LoVo (cell line): ENCODE results near the gene NME9.

Experiments
- DNase-seq: peaks from one replicate; pipeline ENCODE4 v3.0.0-alpha.2; 2016; ENCODE audit warnings: low spot score

NME9 gene

DNA sequence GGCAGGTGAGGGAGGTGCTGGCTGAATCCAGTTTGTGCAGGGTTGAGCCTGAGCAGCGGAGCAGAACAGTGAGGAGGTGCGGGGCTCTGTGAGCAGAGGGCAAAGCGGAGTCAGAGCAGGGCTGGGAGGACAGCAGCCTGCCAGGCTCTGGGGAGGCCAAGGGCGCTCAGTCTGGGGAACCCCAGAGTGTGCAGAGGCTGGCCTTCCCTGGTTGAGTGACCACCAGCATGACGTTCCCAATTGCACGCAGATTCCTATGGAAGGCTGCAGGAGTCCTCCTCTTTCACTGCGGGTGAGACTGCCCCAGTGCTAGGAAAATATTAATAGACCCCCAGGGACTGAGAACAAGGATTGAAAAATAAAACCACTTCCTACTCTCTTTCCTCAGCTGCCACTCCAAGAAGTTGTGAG, 31.9 kb upstream of the NME9 start:
- DNase-seq: no peak

DNA sequence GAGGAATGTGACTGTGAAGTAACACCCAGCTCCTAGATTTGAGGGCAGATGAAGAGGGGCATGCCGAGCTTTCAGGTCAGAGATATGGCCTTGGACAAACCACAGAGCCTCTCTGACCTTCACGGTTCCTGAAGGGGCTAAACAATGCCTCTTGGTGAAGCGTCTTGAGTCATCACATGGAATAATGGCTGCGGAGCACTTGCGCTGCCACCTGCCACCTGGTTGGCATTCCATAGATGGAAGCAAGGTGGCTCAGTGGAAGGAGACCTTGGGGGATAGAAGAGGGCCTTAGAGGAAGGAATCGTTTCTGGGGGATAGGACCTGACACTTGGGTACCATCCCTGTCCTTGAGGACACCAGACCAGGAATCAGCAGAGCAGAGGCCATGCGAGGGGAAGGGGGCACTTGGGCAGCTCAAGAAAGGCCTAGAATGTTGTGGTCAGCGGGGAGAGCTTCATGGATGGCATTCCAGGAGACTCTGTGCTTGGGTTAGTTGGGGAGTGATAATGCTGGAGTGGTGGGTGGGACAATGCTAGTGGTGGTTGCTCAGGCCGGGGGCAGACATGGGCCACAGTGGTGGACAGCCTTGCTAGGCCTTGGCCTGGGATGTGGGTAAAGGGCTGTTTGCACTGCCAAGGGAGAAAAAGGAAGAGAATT, 31.3 kb upstream of the NME9 start:
- no peak for DNase-seq

DNA sequence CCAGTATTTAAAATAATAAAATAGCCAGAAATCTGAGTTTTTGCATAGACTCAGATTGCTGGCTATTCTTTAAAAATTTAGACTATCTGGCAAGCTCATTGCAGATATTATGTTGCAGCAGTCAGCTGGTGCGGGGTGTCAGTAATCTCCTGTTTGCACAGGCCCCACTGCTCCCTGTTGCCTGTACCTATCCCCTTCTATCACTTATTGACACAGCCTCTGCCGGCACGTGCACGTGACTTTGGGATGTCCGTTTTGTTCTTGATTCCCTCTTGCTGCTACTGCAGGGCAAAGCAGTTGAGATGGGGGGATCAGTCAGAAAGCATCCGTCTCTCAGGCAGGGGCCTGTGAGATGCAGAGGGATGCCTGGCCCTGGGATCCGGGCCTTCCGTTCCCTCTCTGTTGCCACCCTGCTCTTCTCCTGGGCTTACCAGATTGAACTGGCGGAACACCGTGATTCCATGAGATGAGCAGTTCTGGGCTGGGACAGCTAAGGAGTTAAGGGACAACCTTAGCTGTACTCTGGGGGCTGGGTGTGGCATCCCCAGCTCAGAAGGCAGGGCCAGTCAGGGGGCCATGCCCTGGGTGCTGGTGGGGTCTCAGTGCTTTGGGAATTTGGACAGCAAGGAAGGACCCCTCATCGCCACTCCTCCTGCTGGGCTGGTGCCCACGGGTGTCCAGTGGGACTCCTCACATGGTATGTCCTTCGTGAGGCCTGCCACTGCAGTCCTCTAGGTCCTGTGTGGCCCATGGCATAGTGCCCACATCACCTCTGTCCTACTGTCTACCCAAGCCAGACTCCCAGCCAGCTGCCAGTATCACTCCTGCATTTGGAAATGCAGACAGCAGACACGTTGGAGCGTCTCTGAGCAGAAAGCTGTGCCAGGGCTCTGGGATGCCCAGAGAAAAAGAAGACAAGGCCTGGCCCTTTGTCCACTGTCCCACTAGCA, 30.5 kb upstream of the NME9 start:
- no peak for DNase-seq

DNA sequence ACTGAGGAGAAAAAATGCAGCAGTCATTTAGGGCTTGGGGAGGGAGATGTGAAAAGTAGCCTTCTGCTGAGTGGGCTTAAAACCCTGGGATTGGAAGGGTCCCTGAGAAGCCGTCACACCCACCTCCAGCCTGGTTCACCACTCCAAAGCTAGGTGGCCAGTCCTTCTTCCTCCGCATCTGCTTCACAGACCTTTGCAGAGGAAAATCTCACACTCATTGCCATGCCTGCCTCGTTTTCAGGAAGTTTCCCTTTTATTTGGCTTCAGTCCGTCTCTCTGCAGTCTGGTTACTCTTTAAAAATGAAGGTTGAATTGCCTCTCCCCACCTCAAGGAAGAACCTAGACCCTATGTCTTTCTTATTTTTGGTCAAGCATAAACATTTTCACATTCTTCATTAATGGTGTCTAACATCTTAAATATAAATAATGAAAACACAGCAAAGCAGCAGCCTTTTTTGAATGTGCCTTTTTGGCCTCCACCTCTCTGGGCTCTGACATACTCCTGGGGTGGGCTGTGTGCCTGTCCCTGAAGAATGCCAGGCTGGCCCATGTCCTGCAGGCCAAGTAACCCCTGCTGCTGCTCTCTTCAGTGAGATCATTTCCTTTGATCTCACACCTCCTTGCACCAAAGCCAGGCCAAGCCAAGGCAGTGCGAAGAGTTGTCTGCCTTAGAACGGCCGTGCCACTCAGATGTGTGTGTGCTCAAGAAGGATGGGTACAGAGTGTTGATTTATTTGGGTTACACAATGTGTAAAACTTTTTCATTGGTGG, 29.7 kb upstream of the NME9 start:
- DNase-seq: no peak

DNA sequence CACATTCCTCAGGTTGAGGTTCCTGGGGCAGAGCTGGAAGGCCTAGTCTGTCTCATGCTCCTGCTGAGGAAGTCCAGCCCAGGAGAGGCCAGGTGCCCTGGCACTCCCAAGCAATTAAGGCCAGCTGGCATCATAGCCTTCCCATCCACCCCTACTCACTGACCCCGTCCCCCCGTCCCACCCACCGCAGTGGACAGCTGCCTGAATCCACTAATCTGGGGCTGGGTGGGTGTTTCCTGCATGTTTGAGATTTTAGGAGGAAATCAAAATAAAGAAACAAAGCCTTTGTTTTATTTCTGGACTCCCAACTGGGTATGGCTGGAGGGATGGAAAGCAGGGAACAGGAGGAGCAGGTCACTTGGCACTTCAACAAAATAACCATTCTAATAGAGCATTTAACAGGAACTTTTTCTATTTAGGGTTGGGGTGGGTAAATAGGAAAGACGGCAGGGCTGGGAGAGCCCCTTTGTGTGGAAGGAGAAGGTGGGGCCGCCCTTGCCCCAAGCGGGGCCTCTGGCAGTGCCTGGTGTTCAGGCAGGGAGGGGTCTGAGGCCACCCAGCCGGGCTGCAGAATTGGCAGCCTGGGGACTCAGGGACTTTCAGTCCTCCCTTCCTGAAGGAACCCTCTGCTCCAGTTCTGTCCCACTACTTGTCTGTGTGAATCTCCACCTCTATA, 27.2 kb upstream of the NME9 start:
- DNase-seq: no peak

DNA sequence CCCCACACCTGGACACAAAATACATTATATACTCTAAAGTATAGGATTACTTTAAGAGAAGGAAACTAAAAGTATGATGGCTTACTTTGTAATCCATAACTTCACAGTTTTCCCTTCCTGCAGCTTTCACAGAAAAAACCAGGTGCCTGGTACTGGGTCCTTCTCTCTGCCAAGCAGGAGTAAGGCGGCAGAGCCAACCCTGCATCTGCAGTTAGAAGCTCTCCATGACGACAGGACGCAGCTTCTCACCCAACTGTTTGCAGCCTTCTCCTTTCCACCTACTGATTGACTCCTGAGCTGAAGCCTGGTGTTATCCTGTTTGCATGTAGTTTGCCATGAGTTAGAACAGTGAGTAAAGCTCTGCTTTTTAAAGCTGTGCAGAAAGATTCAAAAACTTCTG, 25.4 kb upstream of the NME9 start:
- no peak for DNase-seq

DNA sequence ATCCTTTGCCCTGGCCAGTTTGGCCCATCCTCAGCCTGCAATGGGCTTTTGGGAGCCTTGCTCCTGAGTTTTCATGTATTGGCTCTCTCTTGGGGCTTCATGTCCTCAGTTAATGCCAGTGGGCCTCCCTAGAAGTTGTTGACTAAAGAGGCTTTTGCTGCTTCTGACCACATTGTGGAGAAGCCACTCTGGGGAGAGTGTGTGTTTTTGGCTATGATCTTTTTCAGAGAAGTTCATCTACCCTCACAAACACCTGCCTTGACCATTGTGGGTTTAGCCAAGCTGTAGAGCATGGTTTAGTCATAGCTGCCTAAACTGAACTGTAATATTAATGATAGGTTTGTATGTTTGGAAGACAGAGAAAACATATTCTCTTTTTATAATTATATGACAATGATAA, 24.7 kb upstream of the NME9 start:
- no peak for DNase-seq

DNA sequence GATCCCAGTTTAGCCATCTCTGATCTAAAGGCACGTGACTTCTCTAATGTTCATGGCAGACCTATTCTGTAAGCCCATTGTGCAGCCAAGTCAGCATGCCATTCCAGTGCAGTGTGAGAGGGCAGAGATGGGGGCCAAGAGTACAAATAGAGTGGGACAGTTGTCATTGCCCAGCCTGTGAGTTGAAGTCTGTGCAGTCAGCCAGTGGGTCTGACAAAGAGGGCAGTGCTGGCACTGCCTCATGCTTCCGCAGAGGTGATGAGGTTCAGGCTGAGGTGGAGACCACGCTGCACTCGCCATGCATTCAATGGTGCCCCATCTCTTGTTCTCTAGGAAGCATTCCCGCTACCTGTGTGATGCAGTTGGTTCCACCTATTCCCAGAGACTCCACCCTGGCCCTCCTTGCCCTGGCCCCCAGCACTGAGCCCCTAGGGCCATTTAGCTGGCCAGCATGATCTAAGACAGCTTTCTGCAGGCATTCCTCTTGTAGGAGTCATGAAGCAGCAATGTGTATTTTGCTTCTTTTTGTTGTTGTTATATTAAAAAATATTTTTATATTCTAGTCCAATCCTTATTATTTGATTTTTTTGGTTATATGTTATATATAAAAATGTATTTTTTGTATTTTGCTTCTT, 22.4 kb upstream of the NME9 start:
- DNase-seq: no peak

DNA sequence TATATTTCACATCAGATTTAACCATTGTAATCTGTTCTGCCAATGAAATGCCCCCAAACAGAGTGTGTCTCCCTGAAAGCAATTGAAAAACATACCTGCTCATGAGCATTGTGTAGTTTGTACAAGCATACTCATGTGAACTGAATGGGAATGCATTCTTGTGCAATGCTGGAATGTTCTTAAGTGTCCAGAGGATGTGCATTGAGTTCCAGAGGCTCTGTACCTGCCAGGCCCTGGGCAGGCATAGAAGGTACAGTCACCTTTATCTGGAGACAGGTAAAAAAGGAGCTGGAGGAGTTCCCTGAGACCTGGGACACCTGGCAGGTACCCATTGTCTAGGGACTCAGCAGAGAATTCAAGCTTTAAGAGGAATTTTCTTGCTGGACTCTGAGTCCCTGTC, 21.5 kb upstream of the NME9 start:
- no peak for DNase-seq

DNA sequence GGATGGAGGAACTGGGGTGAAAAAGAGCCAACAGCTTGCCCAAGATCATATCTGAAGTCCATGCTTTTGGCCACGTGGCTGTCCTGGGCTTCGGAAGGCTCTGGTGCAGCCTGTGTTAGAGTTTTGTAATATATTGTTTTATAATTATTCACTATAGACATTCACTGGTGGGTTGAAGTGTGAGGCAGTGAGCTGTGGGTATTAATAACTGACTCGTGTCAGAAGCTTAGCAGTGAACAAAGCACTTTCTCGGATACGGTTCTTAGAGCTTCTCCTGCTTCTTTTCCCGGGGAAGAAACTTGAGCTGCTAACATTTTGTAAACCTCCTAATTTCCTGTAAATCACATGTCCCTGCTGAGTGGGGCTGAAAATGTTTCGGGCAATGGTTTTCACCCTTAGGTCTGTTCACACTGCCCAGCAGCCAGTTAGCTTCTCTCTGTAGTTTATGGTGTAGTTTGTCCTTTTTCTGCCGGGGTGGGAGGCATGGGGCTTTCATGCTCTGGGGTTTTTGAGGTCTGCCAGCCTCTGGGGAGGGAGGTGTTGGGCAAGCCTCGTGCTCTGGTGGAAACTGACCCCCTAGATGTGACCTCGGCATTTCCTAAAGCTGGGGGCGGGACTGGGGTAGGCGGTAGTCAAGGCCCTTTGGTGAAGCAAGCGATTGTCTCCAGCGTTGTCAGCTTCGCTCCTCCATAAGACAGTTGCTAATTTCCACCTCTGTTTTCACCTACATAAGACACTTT, 20.4 kb upstream of the NME9 start:
- no peak for DNase-seq

DNA sequence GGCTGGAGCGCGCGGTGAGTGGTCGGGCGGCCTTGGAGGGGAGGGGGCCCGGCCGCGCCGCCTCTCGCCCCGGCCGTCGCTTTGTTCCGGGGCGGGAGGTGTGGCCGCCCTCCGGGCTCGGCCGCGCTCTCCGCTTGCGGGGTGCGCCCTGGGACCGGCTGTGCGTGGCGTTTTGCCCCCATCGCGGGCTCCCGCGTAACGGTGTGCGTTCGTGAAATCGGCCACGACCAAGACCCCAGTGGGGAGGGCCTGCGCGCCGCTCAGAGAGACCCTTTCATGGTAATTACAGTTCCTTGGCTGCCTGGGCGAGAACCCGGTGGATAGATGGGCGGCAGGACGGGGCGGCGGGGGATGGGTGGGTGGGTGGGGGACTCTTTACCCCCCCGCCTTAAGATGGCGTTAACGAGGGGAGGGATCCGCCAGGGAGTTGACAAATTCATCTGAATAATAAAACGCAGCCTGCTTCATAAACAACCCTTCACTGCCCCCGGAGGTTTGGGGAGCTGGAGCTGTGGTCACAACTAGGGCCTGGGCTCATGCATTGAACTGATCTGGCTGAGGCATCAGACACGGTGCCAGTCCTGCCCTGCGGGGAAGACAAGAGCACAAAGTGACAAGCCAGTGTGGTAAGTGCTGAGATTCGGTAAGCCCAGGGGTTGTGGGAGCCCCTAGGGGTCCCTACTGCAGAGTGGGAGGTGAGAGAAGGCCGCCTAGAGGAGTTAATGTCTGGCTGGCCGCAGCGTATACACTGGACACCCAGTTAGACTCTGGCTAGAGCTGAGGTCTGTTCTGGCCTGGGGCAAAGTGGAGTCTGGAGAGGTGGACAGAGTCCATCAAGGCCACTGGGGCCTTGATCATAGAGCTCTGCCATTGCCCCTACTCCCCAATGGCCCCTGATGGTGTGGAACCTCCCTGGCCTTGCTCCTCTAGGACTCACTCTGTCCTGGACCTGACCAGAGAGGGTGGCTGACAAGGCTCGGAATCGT, 19.4 kb upstream of the NME9 start:
- no peak for DNase-seq

DNA sequence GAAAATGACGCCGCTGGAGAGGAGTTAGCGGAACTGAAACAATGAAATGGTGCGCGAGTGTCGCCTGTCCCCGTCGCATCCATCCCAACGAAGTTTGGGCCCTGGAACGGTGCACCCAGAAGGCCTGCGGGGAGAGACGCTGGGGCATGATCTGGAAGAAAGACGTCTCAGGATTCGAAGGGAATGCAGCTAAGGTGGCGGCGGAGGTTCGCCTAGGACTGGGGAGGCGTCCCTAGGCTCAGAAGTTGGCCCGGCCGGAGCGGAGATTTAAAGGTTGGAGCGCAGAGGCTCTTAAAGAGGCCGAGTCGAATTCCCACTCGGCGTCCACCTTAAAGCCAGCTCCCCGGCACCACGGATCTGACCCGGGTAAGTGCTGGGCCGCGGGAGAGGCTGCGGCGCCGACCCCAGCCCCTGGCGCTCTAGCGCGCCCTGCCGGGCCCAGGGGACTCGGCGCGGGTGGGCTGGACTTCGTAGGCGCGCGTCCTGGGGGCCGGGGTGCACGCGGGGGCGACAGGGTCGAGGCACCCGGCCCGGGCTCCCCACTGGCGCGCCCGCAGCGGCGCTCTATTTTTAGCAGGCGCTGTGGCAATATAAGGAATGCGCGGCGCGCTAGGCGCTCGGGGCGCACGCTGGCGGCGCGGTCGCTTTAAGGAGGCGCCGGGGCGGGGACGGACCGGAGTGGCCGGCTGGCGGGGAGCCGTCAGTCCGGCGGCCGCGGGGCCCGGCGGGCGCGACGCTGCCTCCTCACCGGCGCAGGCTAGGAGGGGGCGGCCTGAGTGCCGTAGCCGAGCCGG, 18.5 kb upstream of the NME9 start, which contains the start of gene MRAS:
Gene MRAS (plus strand): TSS at position 620 of the 794 bp plus-strand sequence. CDS start 24,305 bp downstream, outside the sequence.
- DNase-seq: peak; percentile 80

DNA sequence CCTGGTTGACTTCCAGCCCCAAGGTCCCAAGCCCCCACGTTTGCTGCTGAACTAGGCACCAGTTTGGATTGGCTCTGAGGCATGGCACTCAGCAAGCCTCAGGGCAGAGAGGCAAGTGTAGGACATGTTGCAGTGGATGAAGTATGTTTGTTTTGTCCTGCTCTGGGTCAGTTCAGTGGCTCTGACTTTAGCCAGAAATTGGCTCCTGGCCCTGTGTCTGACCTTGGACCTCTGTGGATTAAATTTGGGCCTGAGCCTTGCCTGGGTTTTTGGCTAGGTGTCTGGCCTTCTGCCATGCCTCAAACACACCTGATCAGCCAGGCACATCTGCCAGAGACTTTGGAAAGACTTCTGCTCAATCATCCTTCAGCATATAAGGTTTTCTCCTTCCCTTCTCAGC, 15.1 kb upstream of the NME9 start:
- DNase-seq: no peak

DNA sequence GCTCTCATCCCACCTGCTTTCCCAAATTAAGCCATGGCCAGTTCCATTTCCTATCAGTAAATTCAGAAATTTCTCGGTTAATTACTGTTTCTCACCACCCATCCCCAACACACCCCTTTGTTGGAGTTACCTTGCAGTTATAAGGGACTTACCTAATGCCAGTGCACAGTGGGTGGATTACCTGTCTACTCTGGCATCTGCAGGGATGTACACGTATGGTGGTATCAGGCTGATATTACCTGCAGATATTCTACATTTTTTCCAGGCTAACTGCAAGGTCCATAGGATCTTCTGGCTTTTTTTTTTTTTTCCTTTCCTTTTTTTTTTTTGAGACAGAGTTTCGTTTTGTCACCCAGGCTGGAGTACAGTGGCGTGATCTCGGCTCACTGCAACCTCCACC, 10.9 kb upstream of the NME9 start:
- DNase-seq: no peak

DNA sequence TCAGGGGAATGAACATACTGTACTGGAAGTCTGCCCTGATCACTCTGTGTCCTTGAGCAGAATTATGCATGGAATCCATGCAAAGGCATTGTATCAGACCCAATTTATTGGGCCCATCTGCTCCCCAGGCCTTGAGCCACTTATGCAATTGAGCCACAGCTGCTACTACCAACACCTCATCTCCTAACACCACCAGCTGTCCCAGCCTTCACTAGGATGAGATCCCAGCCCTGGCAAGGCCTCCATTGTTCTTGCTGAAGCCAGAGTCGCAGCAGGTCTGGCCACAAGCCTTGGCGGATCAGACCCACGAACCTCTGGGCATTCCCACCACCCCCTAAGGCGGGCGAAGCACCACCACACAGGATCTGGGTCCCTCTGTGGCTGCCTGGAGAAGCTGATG, 9.2 kb upstream of the NME9 start:
- no peak for DNase-seq

DNA sequence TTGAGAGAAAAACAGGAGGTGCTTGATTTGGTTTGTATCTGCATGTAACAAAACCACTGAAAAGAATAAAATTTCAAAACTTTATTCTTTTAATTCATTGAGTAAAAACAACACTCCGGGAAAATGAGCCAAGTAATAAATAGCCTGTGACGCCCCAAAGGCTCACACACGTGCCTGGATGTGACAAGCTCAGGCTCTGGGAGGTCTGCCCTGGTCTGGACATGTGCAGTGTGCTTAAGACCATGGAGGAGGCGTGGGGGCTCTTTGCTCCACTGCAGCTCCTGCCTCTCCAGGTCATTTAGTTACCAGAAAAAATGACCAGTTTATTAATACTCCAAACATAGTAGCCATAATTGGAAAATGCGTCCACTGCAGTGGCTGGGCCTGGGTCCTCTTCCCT, 8.6 kb upstream of the NME9 start:
- DNase-seq: no peak

DNA sequence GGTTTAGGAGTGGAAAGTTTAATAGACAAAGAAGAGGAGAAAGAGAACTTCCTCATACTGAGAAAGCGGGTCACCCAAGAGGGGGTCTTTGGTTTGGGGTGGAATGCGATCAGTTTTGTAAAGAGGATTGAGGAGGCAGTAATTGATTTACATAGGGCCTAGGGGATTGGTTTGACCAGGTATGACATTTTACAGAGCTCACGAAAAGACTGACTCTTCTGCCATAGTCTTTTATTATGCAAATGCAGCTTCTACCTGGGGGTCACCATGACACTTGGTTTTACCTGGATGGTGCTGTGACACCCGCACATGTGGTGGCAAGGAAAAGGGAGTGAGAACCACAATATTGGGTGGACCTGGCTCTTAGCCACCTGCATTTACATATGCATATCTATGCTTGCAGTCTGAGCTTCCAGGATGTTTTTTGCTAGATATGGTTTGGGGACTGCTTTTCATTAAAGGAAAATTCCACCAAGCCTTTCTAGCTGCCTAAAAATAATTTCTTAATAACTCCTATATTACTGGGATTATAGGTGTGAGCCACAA, 6.9 kb upstream of the NME9 start:
- no peak for DNase-seq

DNA sequence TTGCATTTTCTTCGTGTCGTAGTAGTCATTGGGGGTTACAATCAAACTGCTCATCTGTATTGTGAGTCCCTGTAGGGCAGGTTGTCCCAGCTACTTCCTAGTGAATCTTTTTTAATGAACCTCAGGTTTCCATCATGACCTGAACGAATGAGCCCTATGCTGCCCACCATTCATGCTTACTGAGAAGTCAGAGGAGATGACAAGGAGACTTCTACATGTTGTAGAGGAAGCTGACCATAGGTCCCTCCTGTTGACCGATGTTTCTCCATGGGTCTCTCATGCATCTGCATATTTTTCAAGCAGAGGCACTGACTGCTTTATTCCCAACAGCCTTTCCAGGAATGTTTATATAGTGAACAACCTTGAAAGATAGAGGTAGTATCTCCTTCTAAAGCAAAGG, 5.0 kb upstream of the NME9 start:
- DNase-seq: no peak
